GM23248 (cell line): Measurements from ENCODE around the gene DNPH1.

Experiments used
- EZH2 ChIP-seq: fragments of 200-600 bp; sonication (generic); IDR thresholded peaks from 2 replicates; pipeline ENCODE4 v1.6.1; 2018; ENCODE audit warnings: antibody characterized with exemption, mild to moderate bottlenecking; ENCODE audit not compliant: insufficient read depth, poor library complexity, severe bottlenecking
- EZH2phosphoT487 ChIP-seq: fragments of 200-600 bp; sonication (generic); IDR thresholded peaks from 2 replicates; pipeline ENCODE4 v1.6.1; 2018; ENCODE audit warnings: antibody characterized with exemption, moderate library complexity, mild to moderate bottlenecking, low read depth; ENCODE audit not compliant: insufficient read depth

GRCh38 chr6:43187821-43188220 is 41.5 kb downstream of the DNPH1 start:
- TF ChIP-seq EZH2 (no peak), EZH2phosphoT487 (no peak)
